MCF 10A (cell line): ENCODE measurements around the gene ZNF536. TPM values are rescaled to one million over a fixed set of nuclear protein-coding genes. Genes with fewer than 3 reads are reported as not detected.

Source experiments
- BruUV-seq: library from RNA; stranded (reverse); fragments of 400-500 nt; replicated peaks from 2 replicates; lab custom pipeline; 2021; lab: Mats Ljungman, UMichigan
- CTCF ChIA-PET: fragments of 300-600 bp; sonication (Branson Sonifier 250); formaldehyde crosslinking; extraction: SDS; loops from one replicate; lab custom pipeline; 2021; ENCODE audit warnings: antibody characterized with exemption, inconsistent platforms; lab: Yijun Ruan, JAX
- POLR2A ChIA-PET: fragments of 300-600, 350-650 bp; sonication (Branson Sonifier 250); formaldehyde crosslinking; extraction: SDS; loops from one replicate; lab custom pipeline; 2020; ENCODE audit warnings: antibody characterized with exemption, inconsistent platforms; lab: Yijun Ruan, JAX
- DNase-seq: peaks from one replicate; pipeline ENCODE4 v3.0.0-alpha.2; 2018; ENCODE audit not compliant: unreplicated experiment
- H3K27ac Mint-ChIP-seq: one replicate; pipeline ENCODE4 v1.8.0; 2022; ENCODE audit warnings: mild to moderate bottlenecking, low read depth, mixed read lengths; ENCODE audit not compliant: unreplicated experiment
- H3K27me3 Mint-ChIP-seq: one replicate; pipeline ENCODE4 v1.8.0; 2022; ENCODE audit warnings: mixed read lengths; ENCODE audit not compliant: insufficient read depth, unreplicated experiment
- H3K36me3 Mint-ChIP-seq: one replicate; pipeline ENCODE4 v1.8.0; 2022; ENCODE audit warnings: mild to moderate bottlenecking, moderate library complexity, mixed read lengths; ENCODE audit not compliant: insufficient read depth, unreplicated experiment
- H3K4me1 Mint-ChIP-seq: one replicate; pipeline ENCODE4 v1.8.0; 2022; ENCODE audit warnings: mixed read lengths; ENCODE audit not compliant: insufficient read depth, unreplicated experiment
- H3K4me3 Mint-ChIP-seq: one replicate; pipeline ENCODE4 v1.8.0; 2022; ENCODE audit warnings: mild to moderate bottlenecking, moderate library complexity, mixed read lengths; ENCODE audit not compliant: unreplicated experiment
- H3K9me3 Mint-ChIP-seq: one replicate; pipeline ENCODE4 v1.8.0; 2022; ENCODE audit warnings: mixed read lengths; ENCODE audit not compliant: unreplicated experiment
- intact Hi-C: fragments of 100-400 bp; cut with micrococcal nuclease; formaldehyde crosslinking; loops from 2 replicates; pipeline ENCODE4 v1.14.1; 2022
- total RNA-seq: library from RNA; stranded (reverse); gene quantifications from 2 replicates; pipeline ENCODE4 v1.2.3, GENCODE V29; 2022
- TF ChIP-seq, protein P1 (sequence below): fragments of 200-600 bp; IDR thresholded peaks from one replicate; pipeline ENCODE4 v1.8.0; 2022; ENCODE audit warnings: antibody characterized with exemption, mild to moderate bottlenecking; ENCODE audit not compliant: unreplicated experiment

The ZNF536 gene
- total RNA-seq, 1 experiment from 2014 or later = not detected

DNA sequence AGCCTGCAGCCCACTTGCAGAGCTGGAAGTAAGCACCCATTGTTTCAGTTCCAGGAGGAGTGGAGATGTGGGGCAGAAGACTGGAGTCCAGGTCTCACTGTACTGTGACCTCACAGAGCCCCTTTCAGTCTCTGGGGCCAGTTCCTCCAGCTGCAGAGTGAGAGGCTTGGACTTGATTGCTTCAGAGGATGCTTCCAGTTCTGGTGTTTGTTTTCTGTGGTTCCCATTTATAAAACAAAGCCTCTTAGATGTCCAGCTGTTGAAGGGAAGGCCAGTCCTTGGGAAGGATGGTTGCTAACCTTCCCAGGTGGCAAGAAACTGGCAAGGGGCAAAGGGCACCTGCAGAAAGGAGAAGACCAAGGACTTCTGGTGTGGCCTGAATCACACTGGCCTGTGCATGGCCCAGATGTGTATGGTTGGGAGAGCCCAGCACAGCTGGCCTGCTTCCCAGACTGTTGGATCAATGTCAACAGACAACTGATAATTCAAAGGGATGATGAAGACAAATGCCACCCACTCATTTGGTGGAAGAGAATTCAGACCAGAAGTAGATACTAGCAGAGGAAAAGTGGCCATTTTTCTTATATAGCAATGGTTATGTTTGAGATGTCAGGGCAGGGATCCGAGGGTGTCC is 218.5 kb downstream of the ZNF536 start:
- CTCF ChIA-PET = interaction anchor here (0.6 kb wide), 1 partner anchor 297 kb away, joined by 3 read pairs; no protein-coding TSS in a partner anchor
- DNase-seq = no peak
- no peak overlapping the region for H3K27ac Mint-ChIP-seq
- H3K27me3 Mint-ChIP-seq = no peaks in the 10 kb centered on the region
- POLR2A ChIA-PET = no interaction called here
- H3K4me1 Mint-ChIP-seq = no peaks in the 10 kb centered on the region
- no peak overlapping the region for H3K4me3 Mint-ChIP-seq
- no TSS peak for BruUV-seq
- intact Hi-C loops = no loop called here
- H3K9me3 Mint-ChIP-seq = peaks cover 37% of the 10 kb centered on the region
- no peaks in the 10 kb centered on the region for H3K36me3 Mint-ChIP-seq
- TF ChIP-seq, protein P1, sequence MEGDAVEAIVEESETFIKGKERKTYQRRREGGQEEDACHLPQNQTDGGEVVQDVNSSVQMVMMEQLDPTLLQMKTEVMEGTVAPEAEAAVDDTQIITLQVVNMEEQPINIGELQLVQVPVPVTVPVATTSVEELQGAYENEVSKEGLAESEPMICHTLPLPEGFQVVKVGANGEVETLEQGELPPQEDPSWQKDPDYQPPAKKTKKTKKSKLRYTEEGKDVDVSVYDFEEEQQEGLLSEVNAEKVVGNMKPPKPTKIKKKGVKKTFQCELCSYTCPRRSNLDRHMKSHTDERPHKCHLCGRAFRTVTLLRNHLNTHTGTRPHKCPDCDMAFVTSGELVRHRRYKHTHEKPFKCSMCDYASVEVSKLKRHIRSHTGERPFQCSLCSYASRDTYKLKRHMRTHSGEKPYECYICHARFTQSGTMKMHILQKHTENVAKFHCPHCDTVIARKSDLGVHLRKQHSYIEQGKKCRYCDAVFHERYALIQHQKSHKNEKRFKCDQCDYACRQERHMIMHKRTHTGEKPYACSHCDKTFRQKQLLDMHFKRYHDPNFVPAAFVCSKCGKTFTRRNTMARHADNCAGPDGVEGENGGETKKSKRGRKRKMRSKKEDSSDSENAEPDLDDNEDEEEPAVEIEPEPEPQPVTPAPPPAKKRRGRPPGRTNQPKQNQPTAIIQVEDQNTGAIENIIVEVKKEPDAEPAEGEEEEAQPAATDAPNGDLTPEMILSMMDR = no peak

DNA sequence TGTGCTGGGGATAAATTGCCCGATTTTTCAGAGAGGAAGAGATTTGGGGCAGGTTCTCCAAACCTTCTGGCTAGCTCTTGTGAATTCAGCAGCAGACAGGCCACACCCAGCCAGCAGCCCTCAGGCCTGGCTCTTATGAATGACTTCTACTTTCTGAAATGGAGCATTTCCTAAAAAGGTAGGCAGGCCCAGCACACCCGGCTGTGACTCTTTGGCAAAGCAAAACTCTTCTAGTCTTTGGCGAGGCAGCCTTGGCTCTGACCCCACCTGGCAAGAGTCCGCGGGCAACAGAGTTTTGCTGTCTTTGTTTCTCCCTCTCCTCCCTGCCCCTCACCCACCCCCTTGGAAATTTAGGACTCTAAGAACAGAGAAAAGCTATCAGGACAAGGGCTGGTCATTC is 221.2 kb downstream of the ZNF536 start:
- no peak for DNase-seq
- Mint-ChIP-seq H3K27ac (no peak overlapping the region), H3K9me3 (peaks cover 26% of the 10 kb centered on the region), H3K36me3 (no peaks in the 10 kb centered on the region), H3K4me3 (no peak overlapping the region), H3K27me3 (no peaks in the 10 kb centered on the region), H3K4me1 (no peaks in the 10 kb centered on the region)
- intact Hi-C loops = no loop called here
- TF ChIP-seq, protein P1 = no peak
- no TSS peak for BruUV-seq
- CTCF ChIA-PET = no interaction called here
- POLR2A ChIA-PET = no interaction called here

DNA sequence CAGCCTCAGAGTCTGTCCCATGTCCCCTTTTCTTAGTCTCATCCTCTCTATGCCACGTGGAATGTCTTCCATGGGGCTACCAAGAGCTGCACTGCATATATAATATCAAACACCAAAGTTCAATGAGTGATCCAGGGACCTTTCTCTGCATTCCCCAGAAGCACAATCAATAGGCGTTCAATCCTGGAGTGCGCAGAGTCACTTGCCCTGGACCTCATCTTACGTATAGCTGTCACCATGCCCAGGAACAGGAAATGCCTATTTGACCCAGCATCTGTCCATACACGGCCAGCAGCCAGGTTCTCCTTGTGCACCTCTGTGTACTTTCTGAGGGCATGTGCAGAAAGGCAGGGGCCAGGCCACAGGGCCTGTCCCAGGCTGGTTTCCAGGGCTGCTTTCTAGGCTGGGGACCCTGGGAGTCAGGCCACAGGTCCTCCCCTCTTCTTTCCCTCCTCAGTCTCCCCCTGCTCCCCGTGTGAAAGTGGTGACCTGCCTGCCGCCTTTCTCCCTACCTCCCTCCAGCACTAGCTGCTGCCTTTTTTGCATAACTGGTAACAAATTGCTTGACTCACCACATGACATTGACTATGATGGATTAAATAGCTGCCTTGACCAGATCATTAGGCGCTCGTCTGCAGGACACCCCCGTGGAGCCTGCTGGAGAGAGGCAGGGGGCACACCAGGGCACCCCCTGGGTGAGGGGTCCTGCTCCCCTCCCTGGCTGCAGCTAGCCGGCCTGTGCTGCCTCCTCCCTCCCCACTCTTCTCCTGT is 222.0 kb downstream of the ZNF536 start:
- H3K4me3 Mint-ChIP-seq = no peak overlapping the region
- CTCF ChIA-PET = interaction anchor here (0.5 kb wide), 1 partner anchor 94 kb away, joined by 4 read pairs; no protein-coding TSS in a partner anchor
- peaks cover 28% of the 10 kb centered on the region for H3K9me3 Mint-ChIP-seq
- no TSS peak for BruUV-seq
- no peaks in the 10 kb centered on the region for H3K4me1 Mint-ChIP-seq
- H3K27ac Mint-ChIP-seq = no peak overlapping the region
- no peaks in the 10 kb centered on the region for H3K27me3 Mint-ChIP-seq
- intact Hi-C loops = no loop called here
- TF ChIP-seq, protein P1 = no peak
- POLR2A ChIA-PET = no interaction called here
- DNase-seq = no peak
- H3K36me3 Mint-ChIP-seq = no peaks in the 10 kb centered on the region

DNA sequence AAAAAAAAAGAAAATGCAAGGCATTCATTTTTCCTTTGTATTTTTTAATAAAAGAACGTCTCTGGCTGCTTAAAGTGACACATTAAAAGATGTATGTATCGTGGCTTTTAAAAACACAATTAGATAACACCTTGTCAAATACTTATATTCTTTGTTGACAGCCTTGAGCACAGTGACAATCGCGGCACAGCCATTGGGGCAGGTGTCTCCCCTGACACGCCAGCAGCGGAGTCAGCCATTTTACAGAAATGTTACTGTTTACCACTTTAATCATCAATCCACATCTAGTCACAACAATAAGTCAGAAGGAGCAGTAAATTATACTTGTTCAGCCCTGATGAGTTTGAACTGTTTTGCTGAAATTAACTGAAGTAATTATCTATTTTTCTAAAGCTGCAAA is 224.1 kb downstream of the ZNF536 start:
- no peaks in the 10 kb centered on the region for H3K36me3 Mint-ChIP-seq
- ChIA-PET POLR2A (no interaction called here), CTCF (interaction anchor here (0.7 to 0.8 kb wide), 2 partner anchors 89 to 840 kb away, joined by 3 to 4 read pairs; no protein-coding TSS in a partner anchor)
- H3K4me1 Mint-ChIP-seq = no peaks in the 10 kb centered on the region
- no peak overlapping the region for H3K4me3 Mint-ChIP-seq
- peaks cover 26% of the 10 kb centered on the region for H3K9me3 Mint-ChIP-seq
- no peaks in the 10 kb centered on the region for H3K27me3 Mint-ChIP-seq
- TF ChIP-seq, protein P1 = no peak
- intact Hi-C loops = no loop called here
- no peak overlapping the region for H3K27ac Mint-ChIP-seq
- DNase-seq = no peak
- no TSS peak for BruUV-seq
